PC-9 (cell line): ENCODE measurements around the gene GPATCH2L.

Source experiments
- CTCF ChIP-seq: fragments of 200-600 bp; sonication (generic); conservative IDR thresholded peaks from 2 replicates; pipeline ENCODE4 v1.6.1; 2017; ENCODE audit warnings: mixed run types, antibody characterized with exemption, mild to moderate bottlenecking, moderate library complexity
- EZH2 ChIP-seq: fragments of 200-600 bp; sonication (generic); IDR thresholded peaks from 2 replicates; pipeline ENCODE4 v1.8.0; 2017; ENCODE audit warnings: antibody characterized with exemption, low read depth

DNA sequence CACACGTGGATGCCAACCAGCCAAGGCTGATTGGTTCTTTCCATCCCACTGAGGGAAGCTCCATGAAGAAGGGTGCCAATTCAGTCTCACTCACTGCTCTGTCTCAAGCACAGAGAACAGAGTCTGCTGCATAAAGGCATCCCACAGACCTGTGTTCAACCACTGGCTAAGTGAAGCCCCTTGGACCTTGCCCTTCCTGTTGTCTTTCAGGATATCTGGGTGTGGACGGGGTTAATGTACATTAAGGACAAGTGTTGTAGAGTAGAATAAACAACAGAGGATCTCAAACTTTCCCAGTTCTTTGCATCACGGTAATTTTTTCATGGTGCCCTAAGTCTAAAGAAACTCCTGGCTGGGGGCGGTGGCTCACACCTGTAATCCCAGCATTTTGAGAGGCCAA lies 33.1 kb upstream of the GPATCH2L start:
- TF ChIP-seq CTCF: no peak
- no peak for TF ChIP-seq EZH2
